CD4-positive, alpha-beta T cell treated with Interleukin-1 beta for 1 hour (primary cell): ENCODE measurements around the gene SNCAIP.
"Not testable (repeated sequence)": the region's sequence is repeated elsewhere in the genome, so short reads cannot be mapped to it uniquely, and the experiment has no call there.

Experiments used
- DNase-seq, 2 donors: peaks; one replicate each; pipeline ENCODE4 v3.0.0-alpha.2; 2020 to 2022

The SNCAIP gene

GRCh38 chr5:122315521-122315920 lies 3.5 kb downstream of the SNCAIP start:
- no peak for DNase-seq

- no peak for DNase-seq
Observed at GRCh38 chr5:122316656-122317055, 4.6 kb downstream of the SNCAIP start.

- no peak for DNase-seq
Observed at GRCh38 chr5:122319897-122320296, 7.9 kb downstream of the SNCAIP start.

GRCh38 chr5:122321921-122322320 lies 9.9 kb downstream of the SNCAIP start:
- no peak for DNase-seq

GRCh38 chr5:122322801-122323548 lies 10.9 kb downstream of the SNCAIP start:
- no peak for DNase-seq

- no peak for DNase-seq
Observed at GRCh38 chr5:122323738-122324137, 11.7 kb downstream of the SNCAIP start.

- DNase-seq, result no peak
Observed at GRCh38 chr5:122327110-122327509, 15.1 kb downstream of the SNCAIP start.

GRCh38 chr5:122330881-122331280 lies 18.8 kb downstream of the SNCAIP start:
- no peak for DNase-seq

GRCh38 chr5:122332599-122333555 lies 20.8 kb downstream of the SNCAIP start:
- DNase-seq, result no peak

- DNase-seq, result no peak
Observed at GRCh38 chr5:122333564-122333963, 21.5 kb downstream of the SNCAIP start.

GRCh38 chr5:122339591-122339990 lies 27.6 kb downstream of the SNCAIP start:
- no peak for DNase-seq

GRCh38 chr5:122341087-122341486 lies 29.1 kb downstream of the SNCAIP start:
- DNase-seq, result no peak

GRCh38 chr5:122342256-122342655 lies 30.2 kb downstream of the SNCAIP start:
- no peak for DNase-seq

- DNase-seq, result no peak
Observed at GRCh38 chr5:122346897-122347581, 35.0 kb downstream of the SNCAIP start.

GRCh38 chr5:122350496-122350895 lies 38.5 kb downstream of the SNCAIP start:
- DNase-seq, result no peak

GRCh38 chr5:122351416-122352157 lies 39.5 kb downstream of the SNCAIP start:
- DNase-seq, result no peak

GRCh38 chr5:122352331-122352730 lies 40.3 kb downstream of the SNCAIP start:
- DNase-seq, result no peak

- DNase-seq, result not testable (repeated sequence)
Observed at GRCh38 chr5:122353361-122353760, 41.3 kb downstream of the SNCAIP start.

GRCh38 chr5:122354293-122354692 lies 42.3 kb downstream of the SNCAIP start:
- DNase-seq, result no peak

GRCh38 chr5:122355324-122355723 lies 43.3 kb downstream of the SNCAIP start:
- no peak for DNase-seq

GRCh38 chr5:122356855-122357254 lies 44.8 kb downstream of the SNCAIP start:
- no peak for DNase-seq

- DNase-seq, result no peak
Observed at GRCh38 chr5:122358372-122358979, 46.4 kb downstream of the SNCAIP start.
